SH-SY5Y (cell line): ENCODE measurements around the gene ABHD1.

ENCODE experiments used
- GATA2 ChIP-seq: IDR thresholded peaks from 2 replicates; pipeline ENCODE4 v1.6.1; 2011; ENCODE audit warnings: mild to moderate bottlenecking, low read depth, low read length
- GATA3 ChIP-seq: IDR thresholded peaks from 2 replicates; pipeline ENCODE4 v1.6.1; 2011; ENCODE audit warnings: low read depth, mild to moderate bottlenecking, low read length, moderate library complexity

DNA sequence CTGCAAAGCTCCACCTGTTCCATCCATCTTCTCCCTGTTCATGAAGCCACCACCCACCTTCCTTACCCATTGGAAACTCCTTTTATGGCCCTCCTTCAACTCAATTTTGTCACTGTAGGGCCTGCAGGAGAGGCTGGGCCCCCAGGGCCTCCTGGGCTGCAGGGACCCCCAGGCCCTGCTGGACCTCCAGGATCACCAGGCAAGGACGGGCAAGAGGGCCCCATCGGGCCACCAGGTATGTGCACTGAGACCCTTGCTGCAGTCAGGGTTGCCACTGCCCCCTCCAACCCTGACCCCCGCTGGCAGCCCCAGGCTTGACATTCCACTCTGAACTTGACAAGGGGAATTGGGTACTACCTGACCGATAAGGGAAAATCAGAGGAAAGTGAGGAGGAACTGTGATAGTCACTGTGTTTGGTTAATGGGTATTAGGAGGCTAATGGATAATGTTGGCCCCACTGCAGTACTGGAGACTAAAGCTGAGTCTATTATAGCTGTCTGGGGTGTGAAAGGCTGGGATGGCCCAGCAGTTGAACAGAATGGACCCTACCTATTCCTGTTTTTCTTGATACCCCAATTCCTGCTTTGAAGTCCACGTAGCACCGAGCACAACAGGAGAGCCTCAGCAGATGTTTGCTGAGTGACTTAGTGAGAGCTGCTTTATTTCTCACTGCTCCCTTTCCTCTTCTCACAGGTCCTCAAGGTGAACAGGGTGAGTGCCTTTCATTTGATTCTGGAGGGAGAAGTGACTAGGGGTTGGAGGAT lies 39.1 kb upstream of the ABHD1 start:
- TF ChIP-seq GATA2 (no peak), GATA3 (no peak)
